Measurements from ENCODE around the gene TWF2. TPM values are rescaled to one million over a fixed set of nuclear protein-coding genes. Genes with fewer than 3 reads are reported as not detected.

Gene TWF2
- total RNA-seq, 4 donors from 2014 or later: 50.1 to 116 (median 78.3) TPM

DNA sequence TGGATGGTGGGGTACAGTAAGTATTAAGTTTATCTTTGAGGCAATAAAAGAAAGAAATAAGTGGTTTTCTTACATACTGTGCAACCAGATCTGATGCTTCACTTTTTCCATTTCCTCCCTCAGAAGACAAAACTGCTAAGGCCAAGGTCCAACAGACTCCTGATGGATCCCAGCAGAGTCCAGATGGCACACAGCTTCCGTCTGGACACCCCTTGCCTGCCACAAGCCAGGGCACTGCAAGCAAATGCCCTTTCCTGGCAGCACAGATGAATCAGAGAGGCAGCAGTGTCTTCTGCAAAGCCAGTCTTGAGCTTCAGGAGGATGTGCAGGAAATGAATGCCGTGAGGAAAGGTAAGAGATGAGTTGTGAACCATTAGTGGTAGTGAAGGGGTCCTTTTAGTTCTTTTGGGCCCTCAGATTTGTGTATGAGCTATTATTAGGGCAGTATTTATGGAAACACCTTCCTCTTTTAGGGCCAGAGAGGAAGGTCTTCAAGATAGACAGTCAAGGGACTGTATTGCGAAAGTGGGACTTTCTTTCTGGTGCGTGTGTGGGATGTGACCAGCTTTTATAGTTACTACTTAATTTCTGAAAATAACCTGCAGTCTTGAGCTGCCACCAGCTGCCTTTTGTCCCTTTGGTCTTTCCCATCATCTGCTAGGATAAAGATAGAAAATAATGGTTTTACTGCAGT lies 36.4 kb downstream of the TWF2 start:
- DNase-seq (ENCODE audit: low spot score) (no peak), ATAC-seq (ENCODE audit: low FRiP score) (no peak)
- TF ChIP-seq CTCF (IDR thresholded peaks at IDR 0.05): no peak

- ATAC-seq (ENCODE audit: low FRiP score): no peak
- TF ChIP-seq CTCF (IDR thresholded peaks at IDR 0.05): no peak
Measured at GRCh38 chr3:52200981-52201679, 37.8 kb downstream of the TWF2 start.

DNA sequence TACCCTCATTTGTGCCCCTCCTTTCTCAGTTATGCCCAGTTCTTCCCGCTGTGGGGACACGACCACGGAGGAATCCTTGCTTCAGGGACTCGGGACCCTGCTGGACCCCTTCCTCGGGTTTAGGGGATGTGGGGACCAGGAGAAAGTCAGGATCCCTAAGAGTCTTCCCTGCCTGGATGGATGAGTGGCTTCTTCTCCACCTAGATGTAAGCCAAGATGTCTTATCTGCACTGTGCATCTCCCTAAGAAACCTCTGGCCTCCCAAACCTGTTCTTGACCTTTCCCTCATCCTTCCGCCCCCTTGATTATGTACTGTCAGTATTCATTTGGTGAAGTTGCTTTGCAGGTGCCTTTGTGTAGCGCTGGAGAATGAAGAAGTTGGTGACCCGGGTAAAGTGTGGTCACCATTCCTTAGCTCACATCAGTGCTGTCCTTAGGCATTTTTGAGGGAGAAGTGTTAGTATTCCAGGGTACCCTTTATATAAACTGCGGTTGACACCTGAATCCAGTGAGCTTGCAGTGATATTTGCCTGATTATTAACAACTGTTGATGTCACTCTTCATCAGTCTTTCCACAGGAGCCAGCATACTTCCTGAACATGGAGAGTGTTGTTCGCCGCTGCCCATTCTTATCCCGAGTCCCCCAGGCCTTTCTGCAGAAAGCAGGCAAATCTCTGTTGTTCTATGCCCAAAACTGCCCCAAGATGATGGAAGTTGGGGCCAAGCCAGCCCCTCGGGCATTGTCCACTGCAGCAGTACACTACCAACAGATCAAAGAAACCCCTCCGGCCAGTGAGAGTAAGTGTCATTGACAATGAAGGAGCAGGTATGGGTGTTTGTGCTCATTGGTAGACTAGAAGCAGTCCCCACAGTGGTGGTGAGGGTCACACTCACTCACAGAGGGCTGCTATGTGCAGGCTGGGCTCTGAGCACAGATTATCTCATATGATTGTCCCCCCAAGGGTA lies 40.0 kb downstream of the TWF2 start:
- no peak for TF ChIP-seq CTCF (IDR thresholded peaks at IDR 0.05)
- ATAC-seq (ENCODE audit: low FRiP score): no peak

More at GRCh38 chr3:52200981-52201679, 37.8 kb downstream of the TWF2 start:
- DNase-seq (ENCODE audit: low spot score): no peak

DNA sequence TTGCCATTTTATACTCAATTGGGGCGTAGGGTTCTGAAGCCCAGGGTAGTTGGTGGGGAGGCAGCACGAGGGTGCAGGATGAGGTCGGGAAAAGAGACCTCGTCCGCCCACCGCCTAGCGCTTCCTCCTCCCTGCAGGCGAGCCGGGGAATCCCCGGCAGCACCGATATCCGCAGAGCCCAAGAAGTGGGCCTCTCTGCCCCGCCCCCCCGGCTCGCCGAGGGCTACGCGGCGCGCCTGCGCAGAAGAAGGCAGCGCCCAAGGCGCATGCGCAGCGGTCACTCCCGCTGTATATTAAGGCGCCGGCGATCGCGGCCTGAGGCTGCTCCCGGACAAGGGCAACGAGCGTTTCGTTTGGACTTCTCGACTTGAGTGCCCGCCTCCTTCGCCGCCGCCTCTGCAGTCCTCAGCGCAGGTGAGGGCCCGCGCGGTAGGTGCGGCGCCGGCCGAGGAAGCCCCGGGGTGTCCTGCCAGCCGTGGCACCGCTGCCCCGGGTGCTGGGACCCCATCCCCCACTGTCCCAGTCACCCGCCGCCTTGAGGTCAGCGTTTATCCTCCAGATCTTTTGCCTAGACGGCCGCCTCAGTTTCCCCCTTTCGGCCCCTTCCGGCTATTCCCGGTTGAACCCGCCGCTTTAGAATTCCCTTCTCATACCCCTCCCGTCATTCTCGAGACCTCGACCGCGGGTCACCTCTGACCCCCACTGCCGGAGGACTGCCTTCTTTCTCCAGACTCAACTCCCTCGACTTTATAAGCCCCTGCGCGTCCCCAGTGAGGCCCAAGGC lies 40.9 kb downstream of the TWF2 start, which contains the start of gene ALAS1:
Gene ALAS1 (plus strand): TSS at position 319 of the 784 bp plus-strand sequence. CDS start 1,082 bp downstream, outside the sequence.
- ATAC-seq (ENCODE audit: low FRiP score) (peak; percentile 84), DNase-seq (ENCODE audit: low spot score) (peak; percentile 80)
- TF ChIP-seq CTCF (IDR thresholded peaks at IDR 0.05): no peak

More for the DNA sequence above, 40.0 kb downstream of the TWF2 start:
- DNase-seq (ENCODE audit: low spot score): no peak

GRCh38 chr3:52197499-52197841 lies 41.5 kb downstream of the TWF2 start:
- no peak for TF ChIP-seq CTCF (IDR thresholded peaks at IDR 0.05)
- ATAC-seq (ENCODE audit: low FRiP score): no peak
- DNase-seq (ENCODE audit: low spot score): no peak

GRCh38 chr3:52196977-52197376 lies 42.0 kb downstream of the TWF2 start:
- DNase-seq (ENCODE audit: low spot score) (no peak), ATAC-seq (ENCODE audit: low FRiP score) (no peak)

More at GRCh38 chr3:52196977-52197376, 42.0 kb downstream of the TWF2 start:
- no peak for TF ChIP-seq CTCF (IDR thresholded peaks at IDR 0.05)

Measured in omental fat pad (tissue), 4 donors.